Psoas muscle (tissue), 8 donors: ENCODE data around the gene VIPR1. TPM values are rescaled to one million over a fixed set of nuclear protein-coding genes. Genes with fewer than 3 reads are reported as not detected.

Experiments used
- ATAC-seq, 4 donors: fragments of 200-7000 bp; cut with Tn5 transposase; one replicate each; pipeline ENCODE4 v1.9.1; 2020; ENCODE audit warnings: moderate library complexity in 3 of 4, mild to moderate bottlenecking in 2 of 4
- DNase-seq, 2 donors: peaks; one replicate each; pipeline ENCODE4 v3.0.0-alpha.2; 2020
- H3K27ac ChIP-seq: fragments of 200-600 bp; one replicate; pipeline ENCODE4 v1.8.0; 2022
- H3K27me3 ChIP-seq, 3 donors: fragments of 200-600 bp in 1 of 3; one replicate each; pipeline versions ENCODE4 v1.6.1 to v1.8.0; 2013 to 2022; ENCODE audit warnings: low read length in 2 of 3, mild to moderate bottlenecking in 2 of 3, moderate library complexity in 1 of 3; ENCODE audit not compliant: insufficient read depth in 3 of 3
- H3K36me3 ChIP-seq, 2 donors: fragments of 200-600 bp in 1 of 2; one replicate each; pipeline versions ENCODE4 v1.6.1 to v1.8.0; 2013 to 2022; ENCODE audit warnings: low read depth in 1 of 2, mild to moderate bottlenecking in 1 of 2, moderate library complexity in 1 of 2; ENCODE audit not compliant: insufficient read depth in 1 of 2
- H3K4me1 ChIP-seq: fragments of 200-600 bp; one replicate; pipeline ENCODE4 v1.8.0; 2022
- H3K4me3 ChIP-seq: fragments of 200-600 bp; one replicate; pipeline ENCODE4 v1.8.0; 2022; ENCODE audit warnings: mild to moderate bottlenecking
- H3K9me3 ChIP-seq: fragments of 200-600 bp; one replicate; pipeline ENCODE4 v1.8.0; 2022
- WGBS, 3 donors: extraction: QIAGEN DNeasy Blood & Tissue Kit; methylation state at CpG; one replicate each; pipeline versions ENCODE4 v1.1.6 to v1.1.7; 2013; 5-methylcytosine and 5-hydroxymethylcytosine counted together
- intact Hi-C, 2 donors: fragments of 100-400 bp; cut with DNase I; formaldehyde crosslinking; loops; one replicate each; pipeline versions ENCODE4 v1.11.0 to v1.14.2; 2022
- polyA plus RNA-seq, 3 donors: library from polyadenylated mRNA; stranded (reverse); fragments of 200-250 nt; gene quantifications; one replicate each; pipeline ENCODE4 v1.2.3, GENCODE V29; 2013
- total RNA-seq, 4 donors: library from RNA; stranded (reverse); fragmentation: NEBNext Ultra II Directional in 2 of 4; extraction: Animal tissue kit (Norgen Biotek cat#: 25700) in 2 of 4; gene quantifications; one replicate each; pipeline versions ENCODE4 v1.2.1 to v1.2.4, GENCODE V29; 2021 to 2023
- TF ChIP-seq, protein P1 (sequence below): fragments of 200-600 bp; IDR thresholded peaks from one replicate; pipeline ENCODE4 v1.8.0; 2022; ENCODE audit warnings: antibody characterized with exemption
- donor health status: healthy with polysubstance abuse.
- donor health status: DM: no; HTN: no; CAD: no; lungs with moderate emphysema.
- donor health status: Bipolar disorder and iron deficiency.
- donor health status: healthy.
- donor health status: DM: yes; HTN: yes; CAD: no.
- donor health status: DM: no; HTN: no; CAD: no.
- donor health status: DM: no; HTN: no; CAD: no.
- donor health status: DM: yes; HTN: yes; CAD: no.

The VIPR1 gene
- total and polyA plus RNA-seq, 7 donors = 0.28 to 1.8 (median 0.69) TPM

- intact Hi-C loops = no loop called here
- no peak overlapping the region for H3K27ac ChIP-seq
These were observed 10.7 kb downstream of the VIPR1 start for GRCh38 chr3:42513121-42513520.

DNA sequence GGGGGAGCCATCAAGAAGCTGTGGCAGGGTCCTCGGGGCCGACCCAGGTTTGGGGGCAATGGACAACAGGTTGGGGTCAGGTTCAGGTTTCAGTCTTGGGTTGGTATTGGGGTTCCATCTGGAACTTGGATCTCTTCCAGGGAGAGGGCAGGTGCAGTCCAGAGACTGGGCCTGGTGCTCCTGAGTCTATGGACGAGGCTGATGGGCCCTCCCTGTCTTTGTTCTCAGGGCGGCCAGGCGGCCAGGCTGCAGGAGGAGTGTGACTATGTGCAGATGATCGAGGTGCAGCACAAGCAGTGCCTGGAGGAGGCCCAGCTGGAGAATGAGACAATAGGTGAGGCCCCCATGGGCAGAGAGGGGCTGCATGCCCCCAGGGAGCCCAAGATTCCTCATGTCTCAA lies 11.1 kb downstream of the VIPR1 start:
- ATAC-seq (no peak), DNase-seq (no peak)
- no peak overlapping the region for H3K27ac ChIP-seq
- H3K36me3 ChIP-seq = no peaks in the 10 kb centered on the region
- H3K9me3 ChIP-seq = no peaks in the 10 kb centered on the region
- H3K4me1 ChIP-seq = no peaks in the 10 kb centered on the region
- H3K27me3 ChIP-seq = peaks cover 0 to 2% (median 0%) of the 10 kb centered on the region in 3 donors
- H3K4me3 ChIP-seq = no peak overlapping the region
- TF ChIP-seq, protein P1, sequence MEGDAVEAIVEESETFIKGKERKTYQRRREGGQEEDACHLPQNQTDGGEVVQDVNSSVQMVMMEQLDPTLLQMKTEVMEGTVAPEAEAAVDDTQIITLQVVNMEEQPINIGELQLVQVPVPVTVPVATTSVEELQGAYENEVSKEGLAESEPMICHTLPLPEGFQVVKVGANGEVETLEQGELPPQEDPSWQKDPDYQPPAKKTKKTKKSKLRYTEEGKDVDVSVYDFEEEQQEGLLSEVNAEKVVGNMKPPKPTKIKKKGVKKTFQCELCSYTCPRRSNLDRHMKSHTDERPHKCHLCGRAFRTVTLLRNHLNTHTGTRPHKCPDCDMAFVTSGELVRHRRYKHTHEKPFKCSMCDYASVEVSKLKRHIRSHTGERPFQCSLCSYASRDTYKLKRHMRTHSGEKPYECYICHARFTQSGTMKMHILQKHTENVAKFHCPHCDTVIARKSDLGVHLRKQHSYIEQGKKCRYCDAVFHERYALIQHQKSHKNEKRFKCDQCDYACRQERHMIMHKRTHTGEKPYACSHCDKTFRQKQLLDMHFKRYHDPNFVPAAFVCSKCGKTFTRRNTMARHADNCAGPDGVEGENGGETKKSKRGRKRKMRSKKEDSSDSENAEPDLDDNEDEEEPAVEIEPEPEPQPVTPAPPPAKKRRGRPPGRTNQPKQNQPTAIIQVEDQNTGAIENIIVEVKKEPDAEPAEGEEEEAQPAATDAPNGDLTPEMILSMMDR = no peak
- 92 to 96% (median 94%) methylated on average over 6 of the region's 6 CpGs for WGBS, 3 donors
- intact Hi-C loops = no loop called here

More at GRCh38 chr3:42513121-42513520, 10.7 kb downstream of the VIPR1 start:
- 68 to 82% (median 82%) methylated on average over 3 of the region's 3 CpGs for WGBS, 3 donors
- Histone ChIP-seq H3K36me3 (no peaks in the 10 kb centered on the region), H3K27me3 (peaks cover 0 to 2% (median 0%) of the 10 kb centered on the region in 3 donors), H3K4me1 (no peaks in the 10 kb centered on the region), H3K9me3 (no peaks in the 10 kb centered on the region), H3K4me3 (no peak overlapping the region)
- TF ChIP-seq, protein P1 = no peak
- no peak for DNase-seq
- no peak for ATAC-seq

GRCh38 chr3:42514876-42515275 lies 12.4 kb downstream of the VIPR1 start:
- Histone ChIP-seq H3K4me3 (no peak overlapping the region), H3K36me3 (no peaks in the 10 kb centered on the region), H3K9me3 (no peaks in the 10 kb centered on the region), H3K27me3 (peaks cover 0 to 1% (median 0%) of the 10 kb centered on the region in 3 donors), H3K27ac (no peak overlapping the region), H3K4me1 (no peaks in the 10 kb centered on the region)
- TF ChIP-seq, protein P1 = no peak
- ATAC-seq (no peak), DNase-seq (no peak)
- 44 to 74% (median 66%) methylated on average over 4 of the region's 4 CpGs for WGBS, 3 donors
- intact Hi-C loops = no loop called here

DNA sequence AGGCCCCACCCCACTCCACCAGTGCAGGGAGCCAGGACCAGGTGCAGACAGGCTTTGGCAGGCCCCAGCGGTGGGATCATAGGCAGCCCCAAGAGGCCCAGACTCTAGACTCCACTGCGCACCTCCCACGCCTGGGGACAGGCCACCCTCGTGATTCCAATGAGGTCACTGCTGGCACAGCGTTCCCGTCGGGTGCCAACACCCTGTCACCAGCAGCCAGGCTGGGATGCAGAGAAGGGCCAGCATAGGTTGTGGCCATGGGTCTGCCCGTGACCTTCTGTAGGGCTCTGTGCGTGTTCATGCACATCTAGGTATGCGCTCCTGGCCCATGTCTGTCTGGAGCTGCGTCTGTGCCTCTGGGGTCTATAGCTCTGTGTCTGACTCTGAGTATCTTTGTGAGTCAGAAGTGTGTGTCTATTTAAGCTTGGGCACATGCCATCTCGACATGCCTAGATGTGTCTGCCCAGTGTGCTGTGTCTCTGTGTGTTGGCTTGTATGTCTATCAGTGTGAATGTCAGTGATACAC lies 13.0 kb downstream of the VIPR1 start:
- 64 to 66% (median 66%) methylated on average over 11 to 12 of the region's 12 CpGs for WGBS, 3 donors

More for the DNA sequence above, 13.0 kb downstream of the VIPR1 start:
- intact Hi-C loops = no loop called here
- peak; percentile 44 to 83 (median 58) for ATAC-seq
- no peaks in the 10 kb centered on the region for H3K36me3 ChIP-seq
- H3K4me3 ChIP-seq = no peak overlapping the region
- H3K27me3 ChIP-seq = no peaks in the 10 kb centered on the region
- H3K4me1 ChIP-seq = no peaks in the 10 kb centered on the region
- DNase-seq = no peak
- no peaks in the 10 kb centered on the region for H3K9me3 ChIP-seq
- H3K27ac ChIP-seq = no peak overlapping the region
- TF ChIP-seq, protein P1 = no peak
